Measurements from ENCODE around the gene ACO2. TPM values are rescaled to one million over a fixed set of nuclear protein-coding genes. Genes with fewer than 3 reads are reported as not detected.

Gene ACO2
- total RNA-seq, 1 experiment from 2014 or later: 127 TPM

- intact Hi-C loops (cut with micrococcal nuclease; ENCODE audit: unreplicated experiment): no loop called here
- H3K36me3 ChIP-seq (ENCODE audit: insufficient read depth, low read length, poor library complexity, severe bottlenecking): peaks cover 8% of the 10 kb centered on the region
- CTCF ChIA-PET: interaction anchor here (0.7 kb wide), 1 partner anchor 860 kb away, joined by 3 read pairs; no protein-coding TSS in a partner anchor
- H3K9me3 ChIP-seq (ENCODE audit: low read depth, low read length, poor library complexity, severe bottlenecking): no peaks in the 10 kb centered on the region
- H3K4me3 ChIP-seq (ENCODE audit: low read depth, low read length, poor library complexity, severe bottlenecking): no peak overlapping the region
- no peak for DNase-seq (ENCODE audit: low spot score)
- H3K27me3 ChIP-seq (replicated peaks; ENCODE audit: insufficient read depth, low read depth, low read length, poor library complexity): no peaks in the 10 kb centered on the region
- BruUV-seq (replicated peaks): no TSS peak
- TF ChIP-seq EZH2 (IDR thresholded peaks at IDR 0.05; ENCODE audit: borderline replicate concordance, low read depth, low read length, poor library complexity, severe bottlenecking): no peak
- TF ChIP-seq CTCF (conservative IDR thresholded peaks at IDR 0.05; ENCODE audit: low read depth, low read length): no peak
- H3K27ac ChIP-seq (ENCODE audit: low read depth, low read length, poor library complexity, severe bottlenecking): no peak overlapping the region
- POLR2A ChIA-PET (ENCODE audit: low non-redundant PET): no interaction called here
- H3K4me1 ChIP-seq (ENCODE audit: insufficient read depth, low read length, poor library complexity, severe bottlenecking): no peaks in the 10 kb centered on the region
These were observed 109.2 kb downstream of the ACO2 start for GRCh38 chr22:41578114-41578513.

Other genes starting within 250 kb of the ACO2 start
- not detected in 2 replicates for gene CHADL, start 228.2 kb upstream of the ACO2 start, total RNA-seq (2021)
- gene RANGAP1, start 182.9 kb upstream of the ACO2 start, total RNA-seq (2021): 159 and 177 TPM in 2 replicates
- gene ZC3H7B, start 167.6 kb upstream of the ACO2 start, total RNA-seq (2021): 83.9 and 90.4 TPM in 2 replicates
- 3.9 and 8.0 TPM in 2 replicates for gene TEF, start 87.2 kb upstream of the ACO2 start, total RNA-seq (2021)
- gene TOB2, start 22.3 kb upstream of the ACO2 start, total RNA-seq (2021): 48.1 and 53.8 TPM in 2 replicates
- gene PHF5A, start 425 bp upstream of the ACO2 start, total RNA-seq (2021): 72.6 and 85.5 TPM in 2 replicates
- 79.5 and 92.1 TPM in 2 replicates for gene POLR3H, start 75.4 kb downstream of the ACO2 start, total RNA-seq (2021)
- gene CSDC2, start 91.9 kb downstream of the ACO2 start, total RNA-seq (2021): 1.8 and 2.6 TPM in 2 replicates
- gene PMM1, start 120.7 kb downstream of the ACO2 start, total RNA-seq (2021): 26.8 and 30.5 TPM in 2 replicates
- gene DESI1, start 151.9 kb downstream of the ACO2 start, total RNA-seq (2021): 44.0 and 47.6 TPM in 2 replicates
- gene XRCC6, start 152.2 kb downstream of the ACO2 start, total RNA-seq (2021): 545 and 558 TPM in 2 replicates
- 216 and 223 TPM in 2 replicates for gene SNU13, start 219.8 kb downstream of the ACO2 start, total RNA-seq (2021)
- 0.09 and 0.24 TPM in 2 replicates for gene MEI1, start 230.4 kb downstream of the ACO2 start, total RNA-seq (2021)